NB4 (cell line): ENCODE results near the gene CREB3L2.

Experiments used
- CTCF ChIP-seq: IDR thresholded peaks from one replicate; pipeline ENCODE4 v1.5.1; 2012; ENCODE audit warnings: low read depth, low read length
- MAX ChIP-seq: IDR thresholded peaks from 2 replicates; pipeline ENCODE4 v1.6.1; 2011; ENCODE audit warnings: low read depth, low read length
- MYC ChIP-seq: IDR thresholded peaks from 2 replicates; pipeline ENCODE4 v1.6.1; 2011; ENCODE audit warnings: low read depth, low read length
- POLR2A ChIP-seq: IDR thresholded peaks from 2 replicates; pipeline ENCODE4 v1.6.1; 2011; ENCODE audit warnings: mild to moderate bottlenecking; ENCODE audit not compliant: insufficient read length; ENCODE audit errors: extremely low read depth

GRCh38 chr7:137908106-137908505 lies 93.8 kb downstream of the CREB3L2 start:
- TF ChIP-seq CTCF (no peak), POLR2A (no peak), MAX (no peak), MYC (no peak)
